K562 (cell line): ENCODE data around the gene SLC20A1. TPM values are rescaled to one million over a fixed set of nuclear protein-coding genes. Genes with fewer than 3 reads are reported as not detected.

Experiments used
- ATAC-seq: fragments of 200-7000 bp; cut with Tn5 transposase; 3 replicates; pipeline ENCODE4 v1.9.1; 2020; ENCODE audit warnings: moderate library complexity
- BruUV-seq: library from RNA; stranded (reverse); fragments of 400-500 nt; replicated peaks from 2 replicates; lab custom pipeline; 2021; lab: Mats Ljungman, UMichigan
- CTCF ChIA-PET: fragments of 300-600 bp; formaldehyde crosslinking; extraction: SDS; loops from one replicate; lab custom pipeline; 2021; ENCODE audit warnings: low intra/inter-chr PET ratio; lab: Yijun Ruan, JAX
- POLR2A ChIA-PET: fragments of 300-600, 350-650 bp; sonication (Branson Sonifier 250); formaldehyde crosslinking; extraction: SDS; loops from one replicate; lab custom pipeline; 2021; ENCODE audit warnings: antibody characterized with exemption, inconsistent platforms; lab: Yijun Ruan, JAX
- DNase-seq, 4 experiments: peaks; one replicate each; pipeline versions ENCODE4 v3.0.0 to v3.0.0-alpha.2; 2011 to 2018; ENCODE audit warnings: low spot score in 3 of 4, mixed read lengths in 3 of 4; ENCODE audit errors: extremely low read depth in 1 of 4
- FAIRE-seq: peaks from 2 replicates; lab custom pipeline; 2011; peaks lifted over from hg19 to GRCh38; lab: Jason Lieb, UNC
- H2AFZ ChIP-seq: 2 replicates; pipeline ENCODE4 v1.6.0; 2011; ENCODE audit warnings: low read depth, low read length, control low read depth, inconsistent platforms
- H3K27ac ChIP-seq: fragments of 200-600 bp; 3 replicates; pipeline ENCODE4 v1.8.0; 2011; ENCODE audit warnings: low read depth, mild to moderate bottlenecking, control low read depth, inconsistent platforms, low read length, moderate library complexity, mixed read lengths; ENCODE audit errors: extremely low read depth
- H3K27me3 ChIP-seq, 2 experiments: fragments of 300-600 bp in 1 of 2; 2 replicates in 1 of 2; 3 replicates in 1 of 2; pipeline versions ENCODE4 v1.6.0 to v1.8.0; 2011; ENCODE audit warnings: inconsistent platforms in 2 of 2, low read length in 2 of 2, mild to moderate bottlenecking in 1 of 2, mixed read lengths in 1 of 2, moderate library complexity in 1 of 2; ENCODE audit not compliant: control insufficient read depth in 2 of 2, insufficient read depth in 2 of 2
- H3K36me3 ChIP-seq: fragments of 300-600 bp; 3 replicates; pipeline ENCODE4 v1.8.0; 2011; ENCODE audit warnings: mild to moderate bottlenecking, low read length, inconsistent platforms; ENCODE audit not compliant: control insufficient read depth, insufficient read depth
- H3K4me1 ChIP-seq, 2 experiments: fragments of 200-600 bp in 1 of 2; replicated peaks in 1 of 2; 2 replicates in 1 of 2; 3 replicates in 1 of 2; pipeline versions ENCODE4 v1.5.1 to v1.8.0; 2011; ENCODE audit warnings: inconsistent platforms in 2 of 2, low read length in 2 of 2, mild to moderate bottlenecking in 1 of 2, mixed read lengths in 1 of 2, moderate library complexity in 1 of 2; ENCODE audit not compliant: control insufficient read depth in 2 of 2, insufficient read depth in 2 of 2
- H3K4me2 ChIP-seq: 2 replicates; pipeline ENCODE4 v1.6.1; 2011; ENCODE audit warnings: low read length, control low read depth, inconsistent platforms, mixed read lengths; ENCODE audit not compliant: insufficient read depth
- H3K4me3 ChIP-seq: fragments of 200-600 bp; sonication (generic), shearing (Covaris generic); 2 replicates; pipeline ENCODE4 v1.5.1; 2016; ENCODE audit warnings: control low read depth, inconsistent platforms
- H3K79me2 ChIP-seq: fragments of 200-600 bp; 3 replicates; pipeline ENCODE4 v1.8.0; 2011; ENCODE audit warnings: low read length, inconsistent platforms; ENCODE audit not compliant: control insufficient read depth, insufficient read depth
- H3K9ac ChIP-seq, 2 experiments: 2 replicates each; pipeline versions ENCODE4 v1.6.0 to v1.6.1; 2011; ENCODE audit warnings: low read depth in 2 of 2, low read length in 2 of 2, control low read depth in 1 of 2, inconsistent platforms in 1 of 2, mild to moderate bottlenecking in 1 of 2, mixed read lengths in 1 of 2; ENCODE audit not compliant: insufficient read depth in 1 of 2
- H3K9me1 ChIP-seq: one replicate; pipeline ENCODE4 v1.6.0; 2011; ENCODE audit warnings: inconsistent platforms, mild to moderate bottlenecking, low read length, moderate library complexity; ENCODE audit not compliant: control insufficient read depth, insufficient read depth
- H3K9me3 ChIP-seq: replicated peaks from 2 replicates; pipeline ENCODE4 v1.5.1; 2011; ENCODE audit warnings: low read depth, low read length, inconsistent platforms; ENCODE audit not compliant: control insufficient read depth, insufficient read depth
- H4K20me1 ChIP-seq: replicated peaks from 2 replicates; pipeline ENCODE4 v1.6.1; 2011; ENCODE audit warnings: low read length, inconsistent platforms, mixed read lengths; ENCODE audit not compliant: control insufficient read depth, insufficient read depth
- CREBBP ChIP-seq: IDR thresholded peaks from one replicate; pipeline ENCODE4 v1.6.1; 2012; ENCODE audit warnings: low read depth, mild to moderate bottlenecking, control low read depth, inconsistent platforms, low read length
- ELF2 ChIP-seq: fragments of 250-450 bp; sonication (Bioruptor Pico); IDR thresholded peaks from 2 replicates; pipeline ENCODE4 v1.5.0; 2021; ENCODE audit warnings: mild to moderate bottlenecking
- ETV5 ChIP-seq: sonication (generic); formaldehyde crosslinking; IDR thresholded peaks from 2 replicates; pipeline ENCODE4 v1.4.0; 2020; ENCODE audit warnings: low read depth, mild to moderate bottlenecking, missing genetic modification reagents
- ILK ChIP-seq: fragments of 450-650 bp; IDR thresholded peaks from 2 replicates; pipeline ENCODE4 v1.6.1; 2016; ENCODE audit warnings: missing genetic modification characterization, low read depth, mild to moderate bottlenecking, missing compliant biosample characterization, moderate library complexity, borderline replicate concordance
- KLF16 ChIP-seq: IDR thresholded peaks from 2 replicates; pipeline ENCODE4 v1.6.1; 2016; ENCODE audit warnings: antibody characterized with exemption
- MXI1 ChIP-seq: IDR thresholded peaks from 2 replicates; pipeline ENCODE4 v1.6.1; 2011; ENCODE audit warnings: low read depth, mild to moderate bottlenecking, improper control_type of control experiment, low read length
- NFYB ChIP-seq: IDR thresholded peaks from 2 replicates; pipeline ENCODE4 v1.6.1; 2011; ENCODE audit warnings: mild to moderate bottlenecking, moderate library complexity; ENCODE audit not compliant: insufficient read length; ENCODE audit errors: extremely low read depth
- PHB ChIP-seq: fragments of 250-450 bp; sonication (Bioruptor Pico); IDR thresholded peaks from 2 replicates; pipeline ENCODE4 v1.5.0; 2021
- PKNOX1 ChIP-seq: fragments of 450-650 bp; IDR thresholded peaks from 2 replicates; pipeline ENCODE4 v1.6.1; 2016
- RNF219 ChIP-seq: fragments of 250-450 bp; sonication (Bioruptor Pico); IDR thresholded peaks from 2 replicates; pipeline ENCODE4 v1.5.0; 2022; ENCODE audit warnings: mild to moderate bottlenecking
- SMAD4 ChIP-seq: fragments of 250-450 bp; sonication (Bioruptor Pico); conservative IDR thresholded peaks from 2 replicates; pipeline ENCODE4 v1.8.0; 2021; ENCODE audit warnings: inconsistent platforms, mild to moderate bottlenecking, moderate library complexity
- TAF15 ChIP-seq: fragments of 200-400 bp; formaldehyde crosslinking; IDR thresholded peaks from 2 replicates; pipeline ENCODE4 v1.6.1; 2017; ENCODE audit warnings: mild to moderate bottlenecking, low read depth, low read length, moderate library complexity
- TBP ChIP-seq: optimal IDR thresholded peaks from 2 replicates; pipeline ENCODE3; 2011; ENCODE audit warnings: low read depth, low read length, improper control_type of control experiment
- ZFPM2 ChIP-seq: fragments of 250-450 bp; sonication (Bioruptor Pico); IDR thresholded peaks from 2 replicates; pipeline ENCODE4 v1.5.1; 2022; ENCODE audit warnings: mild to moderate bottlenecking
- ZFX ChIP-seq: sonication (generic); formaldehyde crosslinking; IDR thresholded peaks from 2 replicates; pipeline ENCODE4 v1.8.0; 2022; ENCODE audit warnings: mild to moderate bottlenecking, missing genetic modification reagents, moderate library complexity
- ZNF77 ChIP-seq: fragments of 250-450 bp; sonication (Bioruptor Pico); IDR thresholded peaks from 2 replicates; pipeline ENCODE4 v1.5.0; 2020
- ZSCAN29 ChIP-seq: fragments of 450-650 bp; IDR thresholded peaks from 2 replicates; pipeline ENCODE4 v1.6.1; 2017
- WGBS: fragments of 100-300 bp; shearing (Covaris generic); methylation state at CpG from one replicate; pipeline ENCODE4 v1.1.6; 2016; ENCODE audit warnings: low coverage, mixed read lengths; ENCODE audit not compliant: insufficient coverage; ENCODE audit errors: missing lambda C conversion rate; 5-methylcytosine and 5-hydroxymethylcytosine counted together
- in situ Hi-C: fragments of 300-500 bp; cut with MboI; formaldehyde crosslinking; loops from 4 replicates; pipeline ENCODE4 v1.15.0; 2018; ENCODE audit warnings: inconsistent platforms, mixed read lengths
- intact Hi-C: fragments of 100-400 bp; cut with micrococcal nuclease; formaldehyde crosslinking; loops from 2 replicates; pipeline ENCODE4 v1.14.2; 2022
- polyA plus RNA-seq, 8 experiments: library from polyadenylated mRNA; depleted of rRNA in 4 of 8; stranded (reverse) in 5 of 8; unstranded in 3 of 8; fragments of >200 nt; fragmentation: Nextera tagmentation in 2 of 8; fragmentation: Illumina TruSeq in 1 of 8; extraction: Ambion mirVana in 2 of 8; extraction: Trizol in 1 of 8; gene quantifications; 2 replicates each; pipeline versions ENCODE4 v1.2.1 to v1.2.3, GENCODE V29; 2011 to 2014; ENCODE audit warnings: inconsistent platforms in 1 of 8, missing spikeins in 1 of 8
- total RNA-seq, 7 experiments: library from RNA; depleted of rRNA in 6 of 7; stranded (reverse); fragments of >200 nt in 6 of 7; fragmentation: Illumina TruSeq in 2 of 7; extraction: Trizol in 2 of 7; gene quantifications; 2 replicates each; pipeline versions ENCODE4 v1.2.1 to v1.2.3, GENCODE V29; 2011 to 2021; ENCODE audit warnings: low replicate concordance in 1 of 7
- TF ChIP-seq, protein P1 (sequence below), 2 experiments: fragments of 200-800 bp in 1 of 2; sonication (Bioruptor generic) in 1 of 2; sonication (generic) in 1 of 2; formaldehyde crosslinking in 1 of 2; IDR thresholded peaks in 1 of 2; conservative IDR thresholded peaks in 1 of 2; 2 replicates each; pipeline versions ENCODE4 v1.5.0 to v1.6.1; 2016 to 2020; ENCODE audit warnings: missing compliant biosample characterization in 1 of 2, missing genetic modification characterization in 1 of 2, missing genetic modification reagents in 1 of 2

SLC20A1 gene
- total and polyA plus RNA-seq, 9 of the 15 experiments (the other 6 are each of a cell fraction or from before 2014, with no cell fraction given): 53.8 to 150 (median 74.7) TPM

- ChIA-PET CTCF (no interaction called here), POLR2A (interaction anchor here (0.8 kb wide), 1 partner anchor 8 kb away, joined by 3 read pairs; no protein-coding TSS in a partner anchor)
- in situ Hi-C loops: loop anchor here (25.0 kb wide), 1 partner anchor 265 kb away; no protein-coding TSS in a partner anchor
- no TSS peak for BruUV-seq
- H3K9me3 ChIP-seq: no peaks in the 10 kb centered on the region
- H3K4me1 ChIP-seq: peaks cover 6 to 22% of the 10 kb centered on the region in 2 experiments; a peak in 4 of 5 replicates
- H3K4me2 ChIP-seq: no peak overlapping the region
- no peaks in the 10 kb centered on the region for H3K79me2 ChIP-seq
- H2AFZ ChIP-seq: no peak overlapping the region
- no peak for FAIRE-seq
- no peaks in the 10 kb centered on the region for H3K36me3 ChIP-seq
- intact Hi-C loops: loop anchor here (5.0 kb wide), 1 partner anchor 320 kb away; no protein-coding TSS in a partner anchor
- H3K27ac ChIP-seq: no peak overlapping the region
- no peaks in the 10 kb centered on the region for H4K20me1 ChIP-seq
- H3K9ac ChIP-seq: peak overlapping the region in 1 of 2 experiments; percentile 54; a peak in 1 of 4 replicates
- no peaks in the 10 kb centered on the region for H3K9me1 ChIP-seq
- H3K27me3 ChIP-seq: no peaks in the 10 kb centered on the region
- WGBS: 67% methylated on average over 22 of the region's 22 CpGs
- H3K4me3 ChIP-seq: no peak overlapping the region
- no peak for ATAC-seq
- DNase-seq: no peak
- TF ChIP-seq KLF16: no peak
- TF ChIP-seq ZFX (CRISPR knock-in tag): no peak
- no peak for TF ChIP-seq NFYB
- TF ChIP-seq SMAD4 (CRISPR knock-in tag): no peak
- TF ChIP-seq, protein P1, sequence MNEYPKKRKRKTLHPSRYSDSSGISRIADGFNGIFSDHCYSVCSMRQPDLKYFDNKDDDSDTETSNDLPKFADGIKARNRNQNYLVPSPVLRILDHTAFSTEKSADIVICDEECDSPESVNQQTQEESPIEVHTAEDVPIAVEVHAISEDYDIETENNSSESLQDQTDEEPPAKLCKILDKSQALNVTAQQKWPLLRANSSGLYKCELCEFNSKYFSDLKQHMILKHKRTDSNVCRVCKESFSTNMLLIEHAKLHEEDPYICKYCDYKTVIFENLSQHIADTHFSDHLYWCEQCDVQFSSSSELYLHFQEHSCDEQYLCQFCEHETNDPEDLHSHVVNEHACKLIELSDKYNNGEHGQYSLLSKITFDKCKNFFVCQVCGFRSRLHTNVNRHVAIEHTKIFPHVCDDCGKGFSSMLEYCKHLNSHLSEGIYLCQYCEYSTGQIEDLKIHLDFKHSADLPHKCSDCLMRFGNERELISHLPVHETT (CRISPR knock-in tag; conservative IDR thresholded peaks at IDR 0.05 in 1 of 2, IDR thresholded peaks at IDR 0.05 in 1 of 2): no peak
- TF ChIP-seq MXI1: no peak
- TF ChIP-seq ILK: no peak
- no peak for TF ChIP-seq ZNF77 (CRISPR knock-in tag)
- no peak for TF ChIP-seq ZSCAN29
- no peak for TF ChIP-seq TBP
- TF ChIP-seq RNF219 (CRISPR knock-in tag): no peak
- no peak for TF ChIP-seq ZFPM2
- no peak for TF ChIP-seq TAF15
- TF ChIP-seq PHB (CRISPR knock-in tag): no peak
- no peak for TF ChIP-seq ELF2 (CRISPR knock-in tag)
- no peak for TF ChIP-seq ETV5 (CRISPR knock-in tag)
- TF ChIP-seq PKNOX1: no peak
- no peak for TF ChIP-seq CREBBP
Observed at GRCh38 chr2:112621790-112622527, 23.8 kb upstream of the SLC20A1 start.
